Fibroblast of pulmonary artery (primary cell): ENCODE measurements around the gene TUBB4A.

ENCODE experiments used
- DNase-seq: peaks from one replicate; pipeline ENCODE4 v3.0.0-alpha.2; 2010; ENCODE audit warnings: low read depth
- H3K4me3 ChIP-seq: replicated peaks from 2 replicates; pipeline ENCODE4 v1.5.1; 2011; ENCODE audit warnings: low read depth, mild to moderate bottlenecking, control low read depth, low read length, moderate library complexity
- TF ChIP-seq, protein P1 (sequence below): IDR thresholded peaks from 2 replicates; pipeline ENCODE4 v1.5.1; 2011; ENCODE audit warnings: mild to moderate bottlenecking, control low read depth, low read length, inconsistent platforms; ENCODE audit errors: missing control alignments

TUBB4A gene

DNA sequence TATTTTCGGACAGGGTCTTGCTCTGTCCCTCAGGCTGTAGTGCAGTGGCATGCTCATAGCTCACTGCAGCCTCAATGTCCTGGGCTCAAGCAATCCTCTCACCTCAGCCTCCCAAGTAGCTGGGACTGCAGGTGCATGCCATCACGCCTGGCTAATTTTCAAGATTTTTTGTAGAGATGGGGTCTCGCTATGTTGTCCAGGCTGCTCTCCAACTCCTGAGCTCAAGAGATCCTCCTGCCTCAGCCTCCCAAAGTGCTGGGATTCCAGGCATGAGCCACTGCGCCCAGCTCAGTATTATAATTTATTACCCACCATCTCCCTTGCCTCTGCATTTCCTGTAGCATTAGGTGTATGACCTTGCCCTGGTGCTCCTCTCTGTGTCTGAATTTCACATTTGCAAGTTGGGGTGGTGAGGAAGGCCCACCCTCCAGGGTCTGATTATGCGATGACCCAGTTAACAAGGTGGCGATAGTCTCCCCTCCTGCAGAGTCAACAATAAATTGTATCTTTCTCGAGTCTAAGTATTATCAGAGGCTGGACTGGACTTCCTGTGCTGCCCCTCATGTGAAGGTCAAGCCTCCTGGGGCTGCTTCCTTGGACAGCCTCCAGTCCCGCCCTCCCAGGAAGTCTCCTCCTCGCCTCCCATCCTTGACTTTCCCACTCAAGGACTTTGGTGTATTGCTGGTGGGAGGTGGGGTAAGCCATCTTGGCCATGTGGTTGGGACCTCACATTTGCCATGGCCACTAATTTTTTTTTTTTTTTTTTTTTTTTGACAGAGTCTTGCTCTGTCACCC is 1.5 kb upstream of the TUBB4A start:
- H3K4me3 ChIP-seq, result no peak overlapping the region
- no peak for DNase-seq
- TF ChIP-seq, protein P1, sequence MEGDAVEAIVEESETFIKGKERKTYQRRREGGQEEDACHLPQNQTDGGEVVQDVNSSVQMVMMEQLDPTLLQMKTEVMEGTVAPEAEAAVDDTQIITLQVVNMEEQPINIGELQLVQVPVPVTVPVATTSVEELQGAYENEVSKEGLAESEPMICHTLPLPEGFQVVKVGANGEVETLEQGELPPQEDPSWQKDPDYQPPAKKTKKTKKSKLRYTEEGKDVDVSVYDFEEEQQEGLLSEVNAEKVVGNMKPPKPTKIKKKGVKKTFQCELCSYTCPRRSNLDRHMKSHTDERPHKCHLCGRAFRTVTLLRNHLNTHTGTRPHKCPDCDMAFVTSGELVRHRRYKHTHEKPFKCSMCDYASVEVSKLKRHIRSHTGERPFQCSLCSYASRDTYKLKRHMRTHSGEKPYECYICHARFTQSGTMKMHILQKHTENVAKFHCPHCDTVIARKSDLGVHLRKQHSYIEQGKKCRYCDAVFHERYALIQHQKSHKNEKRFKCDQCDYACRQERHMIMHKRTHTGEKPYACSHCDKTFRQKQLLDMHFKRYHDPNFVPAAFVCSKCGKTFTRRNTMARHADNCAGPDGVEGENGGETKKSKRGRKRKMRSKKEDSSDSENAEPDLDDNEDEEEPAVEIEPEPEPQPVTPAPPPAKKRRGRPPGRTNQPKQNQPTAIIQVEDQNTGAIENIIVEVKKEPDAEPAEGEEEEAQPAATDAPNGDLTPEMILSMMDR, result no peak

DNA sequence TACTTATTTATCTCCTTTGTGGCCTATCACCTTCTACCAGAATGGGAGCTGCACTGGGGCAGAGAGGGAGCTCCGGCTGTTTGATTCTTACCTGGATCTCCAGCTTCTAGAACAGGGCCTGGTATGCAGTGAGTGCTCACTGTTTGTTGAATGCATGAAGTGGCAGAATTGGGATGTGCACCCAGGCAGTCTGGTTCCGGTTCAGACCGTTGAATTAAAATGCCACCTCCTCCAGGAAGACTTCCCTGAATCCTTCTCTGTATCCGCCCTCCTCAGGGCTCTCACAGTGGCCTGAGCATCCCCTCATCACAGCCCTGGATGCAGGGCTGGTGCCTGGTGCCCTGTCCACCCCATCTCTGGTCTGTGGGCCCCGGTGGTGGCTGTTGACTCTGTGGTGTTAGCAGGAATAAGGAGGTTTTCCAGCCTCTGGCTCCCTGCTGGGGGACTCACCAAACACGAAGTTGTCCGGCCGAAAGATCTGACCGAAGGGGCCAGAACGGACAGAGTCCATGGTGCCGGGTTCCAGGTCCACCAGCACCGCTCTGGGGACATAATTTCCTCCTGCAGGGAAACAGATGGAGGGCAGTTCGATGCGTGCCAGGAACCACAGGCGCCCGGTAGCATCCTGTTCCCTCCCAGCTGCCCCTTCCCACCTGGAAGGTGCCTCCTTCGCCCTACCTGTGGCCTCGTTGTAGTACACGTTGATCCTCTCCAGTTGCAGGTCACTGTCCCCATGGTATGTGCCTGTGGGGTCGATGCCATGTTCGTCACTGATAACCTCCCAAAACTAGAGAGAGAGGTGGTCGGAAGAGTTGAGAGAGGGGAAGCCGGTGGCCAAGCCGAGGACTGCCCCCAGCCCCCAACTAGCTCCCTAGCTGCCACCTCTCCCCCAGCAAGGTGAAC is 1.0 kb downstream of the TUBB4A start:
- TF ChIP-seq, protein P1, result no peak
- H3K4me3 ChIP-seq, result no peak overlapping the region
- no peak for DNase-seq

DNA sequence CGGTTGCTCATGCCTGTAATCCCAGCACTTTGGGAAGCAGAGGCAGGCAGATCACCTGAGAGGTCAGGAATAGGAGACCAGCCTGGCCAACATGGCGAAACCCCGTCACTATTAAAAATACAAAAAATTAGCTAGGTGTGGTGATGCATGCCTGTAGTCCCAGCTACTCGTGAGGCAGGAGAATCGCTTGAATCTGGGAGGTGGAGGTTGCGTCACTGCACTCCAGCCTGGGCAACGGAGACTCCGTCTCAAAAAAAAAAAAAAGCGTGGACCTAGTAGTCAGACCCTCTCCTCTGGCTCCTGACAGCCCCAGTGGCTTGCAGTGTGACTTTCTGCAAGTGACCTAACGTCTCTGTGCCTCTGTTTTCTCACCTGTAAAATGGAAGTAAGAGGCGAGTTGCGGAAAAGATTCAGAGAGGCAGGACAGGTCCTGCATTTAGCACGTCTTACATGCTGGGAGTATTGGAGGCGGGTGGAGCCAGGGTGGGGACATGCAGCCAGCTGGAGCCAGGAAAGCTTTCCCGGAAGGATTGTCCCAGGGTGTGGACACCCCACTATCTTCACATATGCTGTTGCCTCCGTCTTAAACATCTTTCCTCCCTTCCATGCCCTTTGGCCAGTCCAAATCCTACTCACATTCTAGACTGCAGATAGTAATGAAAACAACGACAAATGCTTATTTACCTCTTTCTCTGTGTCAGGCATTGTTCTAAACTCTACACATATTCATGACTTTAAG is 2.9 kb downstream of the TUBB4A start:
- DNase-seq, result no peak
- H3K4me3 ChIP-seq, result no peak overlapping the region
- TF ChIP-seq, protein P1, result no peak

DNA sequence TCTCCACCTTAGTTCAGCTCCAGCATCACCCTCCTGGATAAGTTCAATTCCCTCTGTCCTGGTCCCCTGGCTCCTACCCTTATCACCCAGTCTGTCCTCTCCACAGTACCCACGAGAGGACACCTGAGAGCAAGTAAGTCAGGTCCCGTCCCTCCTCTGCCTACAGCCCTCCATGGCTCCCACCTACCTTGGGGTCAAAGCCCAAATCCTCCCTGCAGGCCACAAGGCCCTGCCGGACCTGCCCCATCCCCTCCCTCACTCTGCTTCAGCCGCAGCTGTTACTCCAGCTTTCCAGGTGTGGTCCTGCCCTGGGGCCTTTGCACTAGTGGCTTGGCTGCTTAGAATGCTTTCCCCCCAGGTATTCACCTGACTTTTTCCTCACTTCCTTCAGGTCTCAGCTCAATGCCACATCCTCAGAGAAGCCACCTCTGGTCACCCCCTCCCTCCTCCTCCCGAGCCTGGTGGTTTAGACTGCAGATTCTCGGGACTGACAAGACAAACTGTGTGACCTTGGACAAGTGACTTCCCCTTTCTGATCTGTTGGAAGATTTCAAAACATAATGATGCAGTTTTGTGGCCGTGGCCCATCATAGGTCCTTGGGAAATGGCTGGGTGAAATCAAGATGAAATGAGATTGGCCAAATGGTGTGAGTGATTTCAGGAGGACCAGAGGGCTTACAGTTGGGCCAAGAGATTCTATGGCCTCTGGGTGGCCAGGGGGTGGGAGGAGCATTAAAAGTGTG is 3.6 kb downstream of the TUBB4A start:
- TF ChIP-seq, protein P1, result no peak
- DNase-seq, result no peak
- no peak overlapping the region for H3K4me3 ChIP-seq

DNA sequence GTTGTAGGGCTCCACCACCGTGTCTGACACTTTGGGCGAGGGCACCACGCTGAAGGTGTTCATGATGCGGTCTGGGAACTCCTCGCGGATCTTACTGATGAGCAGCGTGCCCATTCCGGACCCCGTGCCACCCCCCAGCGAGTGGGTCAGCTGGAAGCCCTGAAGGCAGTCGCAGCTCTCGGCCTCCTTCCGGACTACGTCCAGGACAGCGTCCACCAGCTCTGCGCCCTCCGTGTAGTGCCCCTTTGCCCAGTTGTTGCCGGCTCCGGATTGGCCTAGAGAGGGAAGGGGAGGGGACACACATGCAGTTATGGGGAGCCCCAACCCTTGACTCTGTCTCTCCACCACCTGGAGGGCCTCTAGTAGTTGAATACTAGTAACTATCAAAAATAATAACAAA is 6.2 kb downstream of the TUBB4A start:
- TF ChIP-seq, protein P1, result no peak
- H3K4me3 ChIP-seq, result no peak overlapping the region

DNA sequence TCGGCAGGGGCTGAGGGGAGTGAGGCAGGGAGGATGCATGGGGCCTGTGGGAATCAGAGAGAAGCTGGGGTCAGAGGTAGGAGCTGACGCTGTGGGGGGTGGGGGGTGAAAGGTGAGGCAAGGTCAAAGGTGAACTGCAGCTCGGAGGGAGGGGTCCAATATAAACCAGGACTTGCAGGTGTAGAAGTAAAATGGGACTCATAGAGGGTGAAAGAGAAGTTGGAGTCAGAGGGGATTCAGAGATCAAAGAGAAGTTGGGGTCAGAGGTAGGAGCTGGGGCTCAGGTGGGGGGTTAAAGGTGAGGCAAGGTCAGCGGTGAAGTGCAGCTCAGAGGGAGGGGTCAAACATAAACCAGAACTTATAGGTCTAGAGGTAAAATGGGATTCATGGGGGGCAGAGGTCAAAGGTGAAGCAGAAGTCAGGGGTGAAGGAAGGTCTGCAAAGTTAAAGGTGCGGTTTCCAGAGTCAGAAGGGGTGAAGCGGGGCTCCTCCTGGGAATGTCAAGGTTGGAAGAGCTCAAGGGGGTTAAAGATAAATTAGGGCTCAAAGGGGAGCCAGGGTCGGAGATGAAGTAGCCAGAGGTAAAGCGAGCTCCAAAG is 7.6 kb downstream of the TUBB4A start:
- TF ChIP-seq, protein P1, result no peak
- H3K4me3 ChIP-seq, result no peak overlapping the region
- no peak for DNase-seq

More for the DNA sequence above, 6.2 kb downstream of the TUBB4A start:
- DNase-seq, result no peak
